Activated CD4-positive, alpha-beta T cell treated with anti-CD3 and anti-CD28 coated beads, Interleukin-2, amount 50 U/mL, for 24 hours (primary cell): ENCODE results near the gene SMYD2.

ENCODE experiments used
- DNase-seq, 2 donors: peaks; one replicate each; pipeline ENCODE4 v3.0.0-alpha.2; 2020; ENCODE audit warnings: low read depth in 1 of 2, low spot score in 1 of 2

The SMYD2 gene, protein sequence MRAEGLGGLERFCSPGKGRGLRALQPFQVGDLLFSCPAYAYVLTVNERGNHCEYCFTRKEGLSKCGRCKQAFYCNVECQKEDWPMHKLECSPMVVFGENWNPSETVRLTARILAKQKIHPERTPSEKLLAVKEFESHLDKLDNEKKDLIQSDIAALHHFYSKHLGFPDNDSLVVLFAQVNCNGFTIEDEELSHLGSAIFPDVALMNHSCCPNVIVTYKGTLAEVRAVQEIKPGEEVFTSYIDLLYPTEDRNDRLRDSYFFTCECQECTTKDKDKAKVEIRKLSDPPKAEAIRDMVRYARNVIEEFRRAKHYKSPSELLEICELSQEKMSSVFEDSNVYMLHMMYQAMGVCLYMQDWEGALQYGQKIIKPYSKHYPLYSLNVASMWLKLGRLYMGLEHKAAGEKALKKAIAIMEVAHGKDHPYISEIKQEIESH

DNA sequence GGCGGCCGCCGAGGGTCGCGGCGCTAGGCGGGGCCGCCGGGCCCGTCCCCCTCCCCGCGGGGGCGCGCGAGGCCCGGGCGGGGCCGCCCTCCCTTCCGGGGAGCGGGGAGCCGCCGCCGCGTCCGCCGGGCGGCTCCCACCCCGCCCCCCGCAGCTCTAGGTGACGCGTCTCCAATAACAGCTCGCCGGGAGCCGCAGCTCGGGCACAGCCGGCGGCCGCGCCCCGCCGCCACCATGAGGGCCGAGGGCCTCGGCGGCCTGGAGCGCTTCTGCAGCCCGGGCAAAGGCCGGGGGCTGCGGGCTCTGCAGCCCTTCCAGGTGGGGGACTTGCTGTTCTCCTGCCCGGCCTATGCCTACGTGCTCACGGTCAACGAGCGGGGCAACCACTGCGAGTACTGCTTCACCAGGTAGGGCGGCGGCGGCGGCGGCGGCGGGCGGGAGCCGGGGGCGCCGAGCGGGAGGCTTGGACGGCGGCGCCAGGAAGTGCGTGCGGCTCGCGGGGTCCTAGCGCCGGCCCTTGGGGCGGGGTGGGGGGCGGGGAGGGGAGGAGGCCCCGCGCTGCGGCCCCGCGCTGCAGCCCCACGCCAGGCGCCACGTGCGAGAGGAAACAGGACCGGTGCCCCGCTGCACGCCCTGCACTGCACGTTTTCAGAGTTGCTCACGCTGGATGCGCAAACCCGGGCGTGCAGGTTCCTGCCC lies at the start of gene SMYD2:
Gene SMYD2, plus strand, starts transcription at position 139 of the 699 bp plus-strand sequence. Its CDS starts 96 bp downstream, at position 235.
- DNase-seq, result peak; percentile 41 to 45

DNA sequence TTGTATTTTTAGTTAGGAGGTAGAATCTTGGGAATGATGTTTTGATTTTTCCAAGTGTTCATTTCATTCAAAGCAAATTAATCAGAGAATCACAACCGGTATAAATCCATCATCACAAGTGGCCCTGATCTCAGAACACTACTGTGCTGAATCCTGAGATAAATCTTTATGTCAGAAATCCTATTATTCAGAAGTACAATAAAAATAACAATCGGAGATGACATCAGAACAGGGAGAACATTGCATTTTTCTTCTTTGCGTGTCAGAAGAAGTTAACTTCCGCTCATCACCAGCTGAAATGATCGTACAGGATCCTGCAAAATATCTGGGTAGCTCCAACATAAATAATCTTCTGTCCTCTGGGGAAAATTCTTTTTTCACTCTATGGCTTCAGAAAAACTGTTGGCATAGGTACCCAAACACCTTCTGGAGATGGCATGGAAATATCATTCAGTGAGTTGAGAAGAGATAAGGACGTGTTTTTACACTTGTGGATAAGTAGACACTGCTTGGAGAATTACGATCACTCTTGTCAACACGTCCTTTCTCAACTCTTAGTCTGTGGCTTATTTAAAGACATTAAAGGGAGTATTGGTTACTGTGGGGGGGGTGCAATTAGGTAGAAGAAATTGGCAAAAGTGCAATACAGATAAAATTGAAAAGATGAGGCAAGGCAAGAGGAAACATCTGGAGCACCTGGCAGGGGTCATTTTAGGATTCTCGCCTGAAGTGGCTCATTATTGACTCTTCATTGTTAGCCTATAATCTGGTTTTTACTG lies 46.9 kb upstream of the SMYD2 start:
- DNase-seq, result no peak

DNA sequence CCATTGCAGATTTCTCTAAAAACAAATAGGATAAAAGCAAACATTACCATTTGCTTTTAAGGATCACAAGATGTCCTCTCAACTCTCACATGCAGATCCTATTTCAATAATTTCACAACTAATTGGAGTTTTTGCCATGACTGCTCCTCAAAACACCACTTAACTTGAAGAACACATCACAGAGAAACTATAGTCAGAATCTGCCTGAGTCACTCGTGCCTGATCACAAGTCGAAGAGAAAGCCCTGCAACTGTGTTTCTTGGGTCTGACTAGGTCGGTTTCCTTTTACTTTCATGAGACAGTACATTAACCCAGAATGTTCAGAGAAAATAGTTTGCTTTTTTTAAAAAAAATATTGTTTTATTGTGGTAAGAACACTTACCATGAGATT lies 46.3 kb upstream of the SMYD2 start:
- no peak for DNase-seq

DNA sequence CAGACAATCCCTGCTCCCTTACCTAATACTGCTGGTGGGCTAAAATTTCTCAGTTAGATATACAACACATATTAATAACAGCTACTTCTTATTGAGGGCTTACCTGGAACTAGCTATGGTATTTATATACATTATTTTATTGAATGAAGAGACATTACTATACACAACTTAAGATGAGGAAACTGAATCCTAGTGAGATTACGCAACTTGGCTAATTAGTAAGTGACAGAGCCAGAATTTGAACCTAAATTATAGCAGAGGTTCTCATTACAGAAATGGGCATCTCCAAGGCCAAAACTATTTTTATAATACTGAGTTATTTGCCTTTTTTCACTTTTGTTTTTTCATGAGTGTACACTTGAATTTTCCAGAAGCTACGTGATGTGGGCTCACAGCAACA lies 44.5 kb upstream of the SMYD2 start:
- no peak for DNase-seq

DNA sequence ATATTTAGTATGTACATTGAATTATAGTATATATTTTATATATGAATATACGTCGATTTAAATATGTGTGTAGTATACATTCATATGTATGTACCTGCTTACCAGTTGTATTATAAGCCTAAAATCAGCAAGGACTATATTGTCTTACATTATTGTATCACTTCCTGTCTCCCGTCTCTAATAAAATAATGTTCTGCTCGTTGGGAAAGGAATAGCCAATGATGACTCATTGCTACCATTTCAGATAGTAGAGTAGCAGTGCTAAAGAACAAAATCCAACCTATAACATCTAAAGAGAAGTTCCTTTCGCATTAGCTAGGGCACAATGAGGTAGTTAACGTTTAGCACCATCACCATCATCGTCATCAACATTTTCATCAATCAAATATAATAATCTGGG lies 39.9 kb upstream of the SMYD2 start:
- no peak for DNase-seq

DNA sequence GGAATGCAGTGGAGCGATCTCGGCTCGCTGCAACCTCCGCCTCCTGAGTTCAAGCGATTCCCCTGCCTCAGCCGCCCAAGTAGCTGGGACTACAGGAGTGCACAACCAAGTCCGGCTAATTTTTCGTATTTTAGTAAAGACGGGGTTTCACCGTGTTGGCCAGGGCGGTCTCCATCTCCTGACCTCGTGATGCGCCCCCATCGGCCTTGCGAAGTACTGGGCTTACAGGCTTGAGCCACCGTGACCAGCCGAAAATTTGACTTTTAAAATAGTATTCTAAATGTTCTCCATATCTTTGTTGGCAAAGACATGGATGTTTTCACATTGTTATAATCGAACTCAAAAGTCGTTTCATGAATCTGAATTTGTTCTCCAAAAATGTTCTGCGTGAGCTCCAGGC lies 36.7 kb upstream of the SMYD2 start:
- DNase-seq, result no peak

DNA sequence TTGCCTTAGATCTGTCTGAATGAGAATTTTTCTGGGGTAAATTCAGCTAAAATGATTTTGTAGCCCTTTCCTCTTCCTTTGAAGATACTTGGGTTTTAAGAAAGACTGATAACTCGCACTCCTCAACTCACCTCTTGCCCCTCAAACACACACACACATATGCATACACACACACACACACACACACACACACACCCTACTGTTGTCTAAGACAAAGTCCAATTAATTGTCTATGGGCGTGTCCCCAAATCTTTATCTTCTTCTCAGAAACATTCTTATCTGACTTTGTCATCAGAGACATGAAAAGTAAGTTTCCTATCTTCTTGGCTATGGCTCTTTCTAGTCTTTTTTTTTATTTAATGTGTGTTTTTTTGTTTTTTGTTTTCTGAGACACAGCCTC lies 36.1 kb upstream of the SMYD2 start:
- no peak for DNase-seq

DNA sequence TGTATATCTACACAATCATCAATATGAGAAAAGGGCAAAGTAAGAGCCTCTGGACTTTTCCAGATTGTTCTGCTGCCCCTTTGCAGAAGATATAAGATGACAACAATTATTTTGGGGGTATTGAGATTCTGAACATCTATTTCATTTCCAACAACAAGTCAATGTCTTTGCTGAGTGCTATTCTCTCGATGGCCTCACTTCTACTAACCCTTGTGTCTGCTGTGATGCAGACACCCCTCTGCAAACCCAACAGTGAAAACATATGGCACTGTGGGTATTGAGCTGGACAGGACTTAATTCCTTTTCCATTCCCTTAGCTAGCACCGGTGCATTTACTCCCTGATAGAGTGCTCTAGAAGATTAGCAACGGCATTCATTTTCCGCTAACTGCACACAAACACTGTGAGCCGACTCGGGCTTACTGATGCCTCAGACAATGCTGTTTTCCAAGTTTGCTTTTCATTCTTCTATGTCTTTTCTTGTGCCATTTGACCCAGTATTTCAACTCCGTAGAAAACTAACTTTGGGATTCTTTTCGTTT lies 33.4 kb upstream of the SMYD2 start:
- no peak for DNase-seq

DNA sequence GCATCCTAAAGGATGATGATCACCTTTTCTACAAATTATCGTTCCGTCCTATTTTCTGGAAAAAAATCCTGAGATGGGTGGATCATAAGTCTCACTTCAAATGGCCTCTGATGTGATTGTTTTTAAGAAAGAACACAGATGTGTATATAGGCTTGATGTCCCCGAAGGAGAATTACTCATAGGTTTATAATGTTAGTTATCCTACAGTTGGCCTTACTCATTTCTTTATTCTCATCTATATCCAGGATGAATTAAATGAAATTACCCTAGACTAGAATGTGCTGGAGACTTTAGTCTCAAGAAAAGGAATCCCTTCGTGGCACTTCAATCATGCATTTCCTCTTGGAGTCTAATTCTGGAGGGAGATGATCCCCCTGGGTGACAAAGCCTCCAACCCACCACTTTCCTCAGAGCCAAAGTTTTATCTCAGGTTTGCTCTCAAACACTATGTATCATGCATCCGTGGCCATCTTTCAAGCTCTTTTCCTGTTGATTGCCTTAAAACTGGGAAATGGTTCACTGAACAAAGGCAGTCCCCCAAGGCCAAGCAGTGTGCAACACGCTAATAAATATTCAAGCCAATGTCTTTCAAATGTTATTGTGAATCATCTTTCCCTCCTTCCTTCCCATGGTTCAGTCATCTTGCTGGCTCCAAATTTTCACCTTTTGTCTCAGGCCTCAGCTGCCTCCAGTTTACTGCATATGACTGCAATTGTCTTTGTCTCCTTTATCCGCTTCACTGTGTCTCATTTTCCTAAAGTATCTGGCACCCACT lies 32.5 kb upstream of the SMYD2 start:
- DNase-seq, result no peak

DNA sequence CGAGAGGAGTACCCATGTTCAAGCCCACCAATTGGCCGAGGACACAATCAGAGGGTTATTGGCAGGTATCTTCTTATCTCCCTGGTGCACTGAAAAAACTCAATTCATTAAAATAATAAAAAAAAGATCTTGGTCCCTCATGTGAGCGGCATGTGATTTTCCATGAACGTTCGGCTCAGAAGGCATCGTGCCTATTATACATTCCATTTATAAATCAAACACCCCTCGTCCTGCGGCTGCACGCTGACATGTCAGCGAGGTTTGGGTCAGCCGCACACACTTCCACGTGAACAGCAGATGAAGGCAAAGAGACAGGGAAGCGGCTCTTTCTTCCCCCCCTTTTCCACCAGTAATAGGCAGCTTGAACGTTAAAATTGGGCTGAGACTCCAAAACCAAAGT lies 31.3 kb upstream of the SMYD2 start:
- no peak for DNase-seq

DNA sequence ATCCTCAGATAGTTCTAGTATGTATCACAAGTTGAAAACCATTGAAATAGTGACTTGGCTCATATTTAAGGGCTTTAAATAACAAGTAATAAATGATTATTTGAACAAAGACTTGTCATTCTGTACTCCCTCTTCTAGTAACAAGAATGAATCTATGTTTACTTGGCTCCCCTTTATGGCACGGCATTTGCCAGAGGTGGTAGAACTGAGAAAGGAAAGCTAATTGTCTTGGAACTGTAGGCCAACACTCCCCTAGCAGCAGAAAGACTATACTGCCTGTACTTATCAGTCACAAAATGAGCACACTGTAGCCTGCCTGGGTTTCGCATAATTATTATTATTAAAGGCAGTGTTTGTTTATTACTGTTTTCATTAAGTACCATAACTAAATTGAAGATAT lies 29.6 kb upstream of the SMYD2 start:
- no peak for DNase-seq

DNA sequence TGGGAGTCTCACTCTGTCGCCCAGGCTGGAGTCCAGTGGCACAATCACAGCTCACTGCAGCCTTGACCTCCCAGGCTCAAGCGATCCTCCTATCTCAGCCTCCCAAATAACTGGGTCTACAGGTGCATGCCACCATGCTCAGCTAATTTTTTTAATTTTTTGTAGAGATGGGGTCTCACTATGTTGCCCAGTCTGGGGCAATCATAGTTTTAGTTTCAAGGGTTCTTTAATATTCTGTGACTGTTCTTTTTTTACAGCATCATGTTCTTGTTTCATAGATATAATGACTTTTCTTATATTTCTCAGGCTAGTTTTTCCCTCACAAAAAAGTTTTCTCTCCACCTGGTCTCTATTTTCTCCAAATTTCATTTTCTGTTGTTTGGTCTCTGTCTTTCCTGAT lies 25.4 kb upstream of the SMYD2 start:
- no peak for DNase-seq

DNA sequence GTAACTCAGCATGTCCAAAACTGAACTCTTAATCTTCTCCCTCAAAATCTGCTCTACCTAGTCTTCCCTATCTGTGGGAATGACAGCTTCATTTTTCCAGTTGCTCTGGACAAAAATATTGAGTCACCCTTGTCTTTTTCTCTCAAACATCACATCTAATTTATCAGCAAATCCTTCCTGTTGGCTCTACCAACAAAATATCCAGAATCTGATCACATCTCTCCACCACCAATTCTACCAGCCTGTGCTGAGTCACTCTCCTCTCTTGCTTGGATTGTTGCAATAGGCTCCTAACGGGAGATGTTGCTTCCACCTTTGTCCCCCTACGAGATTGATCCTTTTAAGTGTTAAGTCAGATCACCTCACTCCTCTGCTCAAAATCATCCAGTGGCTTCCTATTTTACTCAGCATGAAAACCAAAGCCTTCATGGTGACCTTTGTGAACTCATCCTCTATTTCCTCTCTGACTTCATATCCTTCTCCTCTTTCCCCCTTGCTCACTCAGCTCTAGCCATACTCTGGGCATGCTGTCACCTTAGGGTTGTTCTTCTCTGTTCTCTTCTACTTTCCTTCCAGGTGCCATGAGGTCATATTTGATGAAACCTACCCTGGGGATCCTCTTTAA lies 21.5 kb upstream of the SMYD2 start:
- DNase-seq, result no peak

DNA sequence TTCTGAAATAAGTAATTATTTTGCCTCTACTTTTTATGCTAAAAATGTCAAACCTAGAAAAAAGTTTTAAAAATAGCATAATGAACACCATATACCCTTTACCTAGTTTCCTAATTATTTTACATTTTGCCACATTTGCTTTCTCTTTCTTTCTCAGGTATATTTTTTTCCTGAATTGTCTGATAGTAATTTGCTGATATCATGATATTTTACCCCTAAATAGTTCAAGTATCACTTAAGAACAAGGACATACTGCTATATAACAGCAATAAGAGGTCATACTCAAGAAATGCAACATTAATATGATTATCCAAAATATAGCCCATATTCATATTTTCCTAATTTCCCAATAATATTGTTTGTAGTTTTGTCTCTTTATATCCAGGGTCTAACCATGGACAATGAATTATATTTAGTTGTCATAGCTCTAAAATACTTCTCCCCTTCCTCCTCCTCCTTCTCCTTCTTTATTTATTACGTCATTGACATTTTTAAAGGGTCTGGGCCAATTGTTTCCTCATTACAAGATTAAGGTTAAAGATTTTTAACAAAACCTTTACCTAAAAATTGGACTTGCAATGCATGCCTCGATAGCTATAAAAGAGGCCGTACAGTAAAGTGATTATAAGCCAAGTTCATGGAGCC lies 20.3 kb upstream of the SMYD2 start:
- no peak for DNase-seq

DNA sequence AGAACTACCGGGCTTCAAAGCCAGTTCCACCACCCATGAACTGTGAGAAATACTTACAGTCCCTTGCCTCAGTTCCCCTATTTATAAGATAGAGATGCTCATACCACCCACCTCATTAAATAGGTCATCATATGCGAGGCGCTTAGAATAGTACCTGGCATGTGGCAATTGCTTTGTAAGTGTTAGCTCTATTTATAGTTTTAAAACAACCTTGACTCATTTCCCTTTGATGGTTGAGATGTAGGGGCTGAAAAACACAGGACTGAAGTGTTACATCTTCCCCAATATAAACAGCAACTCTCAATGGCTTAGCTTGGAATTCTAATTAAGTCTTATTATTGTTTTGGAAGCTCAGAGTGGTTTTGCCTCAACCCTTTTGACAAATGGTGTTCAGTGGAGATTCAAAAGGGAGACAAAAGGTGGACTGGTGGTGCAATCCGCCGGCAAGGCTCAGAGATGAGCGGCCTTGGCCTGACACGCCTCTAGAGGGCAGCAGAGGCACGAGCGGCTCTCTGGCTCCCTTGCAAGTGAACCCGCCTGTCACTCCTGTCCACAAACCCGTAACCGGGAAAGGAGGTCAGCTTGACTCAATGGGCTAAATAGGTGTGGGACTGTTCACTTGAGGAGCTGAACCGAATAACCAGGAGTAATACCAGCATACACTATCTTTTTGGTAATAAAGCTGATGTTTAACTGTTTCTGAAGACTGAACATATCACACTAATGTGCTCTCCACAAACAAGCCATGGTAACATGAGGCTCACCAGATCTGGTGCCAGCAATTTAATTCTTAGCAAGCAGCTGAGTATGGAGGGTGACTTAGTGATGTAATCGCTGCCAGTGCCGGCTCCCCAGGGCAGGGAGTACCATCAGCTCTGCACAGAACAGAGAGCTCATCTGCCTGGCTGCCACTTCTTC lies 19.5 kb upstream of the SMYD2 start:
- peak; percentile 61 to 74 for DNase-seq

DNA sequence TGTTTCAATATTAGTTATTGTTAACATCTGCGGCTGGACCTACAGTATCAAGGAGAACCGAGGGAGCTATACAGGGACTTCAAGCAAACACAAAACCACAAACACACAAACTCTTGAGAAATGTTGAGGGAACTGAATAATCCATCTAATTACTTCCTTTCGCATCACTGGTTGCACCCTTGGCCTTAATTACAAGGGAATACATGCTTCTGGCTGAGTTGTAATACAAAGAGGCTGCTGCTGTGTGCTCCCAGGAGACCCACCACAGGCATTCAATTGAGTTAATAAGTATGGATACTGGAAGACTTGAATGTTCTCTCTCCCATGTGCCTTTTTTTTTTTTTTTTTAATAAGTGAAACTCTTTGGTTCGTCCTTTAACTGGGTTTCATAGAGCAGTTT lies 16.8 kb upstream of the SMYD2 start:
- no peak for DNase-seq

DNA sequence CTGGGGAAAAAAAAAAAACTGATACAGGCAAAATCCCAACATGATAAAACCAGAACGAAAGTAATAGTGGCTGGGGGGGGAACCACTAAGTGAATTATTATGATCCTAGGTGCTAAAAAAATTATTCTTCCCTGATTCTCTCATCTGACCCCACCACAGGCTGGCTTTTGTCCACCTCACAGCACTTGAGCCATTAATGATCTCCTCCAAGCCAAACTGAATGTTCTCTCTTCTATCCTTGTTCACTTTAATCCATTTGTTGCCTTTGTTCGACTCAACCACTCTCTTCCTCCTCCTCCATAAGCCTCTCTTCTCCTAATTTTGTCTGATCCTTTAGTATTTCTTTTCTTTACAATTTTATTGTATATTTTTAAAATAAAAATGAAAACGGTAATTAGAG lies 16.0 kb upstream of the SMYD2 start:
- no peak for DNase-seq

DNA sequence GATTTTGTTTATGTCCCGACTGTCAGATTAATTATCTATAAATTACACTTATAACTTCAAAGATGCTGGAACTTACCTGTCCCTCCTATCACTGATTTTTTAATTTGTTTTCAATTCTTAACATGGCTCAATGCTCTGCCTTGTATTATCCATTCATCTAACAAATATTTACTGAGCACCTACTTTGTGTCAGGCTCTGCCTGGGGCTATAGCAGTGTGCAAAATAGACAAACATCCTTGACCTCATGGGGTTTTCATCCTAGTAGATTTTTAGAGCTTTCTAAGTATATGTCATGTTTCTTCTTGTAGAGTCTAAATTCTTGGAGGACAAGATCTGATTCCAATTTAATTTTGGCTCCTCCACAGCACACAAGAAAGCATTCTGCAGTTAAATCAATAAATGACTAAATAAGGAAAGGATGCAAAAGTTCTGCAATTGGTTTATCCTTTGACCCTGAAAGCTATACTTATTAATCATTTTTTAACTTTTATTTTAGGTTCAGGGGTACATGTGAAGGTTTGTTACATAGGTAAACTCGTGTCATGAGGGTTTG lies 10.8 kb upstream of the SMYD2 start:
- DNase-seq, result no peak
